IPS-15b (cell line): ENCODE results near the gene GAREM2.
A peak's percentile ranks its signal among the peaks of the same experiment; 100 is the strongest.

Experiments used
- H3K27me3 ChIP-seq: one replicate; pipeline ENCODE4 v1.6.1; 2013; ENCODE audit warnings: low read length; ENCODE audit not compliant: control insufficient read depth, insufficient read depth
- H3K36me3 ChIP-seq: one replicate; pipeline ENCODE4 v1.6.1; 2013; ENCODE audit warnings: low read length; ENCODE audit not compliant: control insufficient read depth, insufficient read depth
- H3K4me1 ChIP-seq: one replicate; pipeline ENCODE4 v1.6.1; 2013; ENCODE audit warnings: mild to moderate bottlenecking, low read length; ENCODE audit not compliant: control insufficient read depth, insufficient read depth
- H3K4me3 ChIP-seq: one replicate; pipeline ENCODE4 v1.5.1; 2013; ENCODE audit warnings: low read depth, low read length
- H3K9ac ChIP-seq: one replicate; pipeline ENCODE4 v1.6.1; 2013; ENCODE audit warnings: low read depth, mild to moderate bottlenecking, low read length
- H3K9me3 ChIP-seq: one replicate; pipeline ENCODE4 v1.6.1; 2013; ENCODE audit warnings: mild to moderate bottlenecking, low read length; ENCODE audit not compliant: control insufficient read depth, insufficient read depth

GAREM2 gene

GRCh38 chr2:26172871-26173775 lies at the start of gene GAREM2:
GAREM2 (plus strand) TSS chr2:26173088; CDS start chr2:26173221, 133 bp downstream.
- peaks cover 3% of the 10 kb centered on the region for H3K27me3 ChIP-seq
- no peak within 1 kb of the TSS for H3K9ac ChIP-seq
- H3K4me3 ChIP-seq: peak within 1 kb of the TSS; percentile 67
- no peaks in the 10 kb centered on the region for H3K36me3 ChIP-seq
- H3K4me1 ChIP-seq: peaks cover 4% of the 10 kb centered on the region
- H3K9me3 ChIP-seq: no peaks in the 10 kb centered on the region

GRCh38 chr2:26123426-26123825 lies 49.5 kb upstream of the GAREM2 start:
- no peaks in the 10 kb centered on the region for H3K4me1 ChIP-seq

GRCh38 chr2:26126074-26126473 lies 46.8 kb upstream of the GAREM2 start:
- Histone ChIP-seq H3K36me3 (peaks cover under 1% of the 10 kb centered on the region), H3K27me3 (no peaks in the 10 kb centered on the region)

More at GRCh38 chr2:26123426-26123825, 49.5 kb upstream of the GAREM2 start:
- Histone ChIP-seq H3K9me3 (no peaks in the 10 kb centered on the region), H3K27me3 (no peaks in the 10 kb centered on the region), H3K9ac (no peak overlapping the region), H3K36me3 (peaks cover 2% of the 10 kb centered on the region), H3K4me3 (no peak overlapping the region)

GRCh38 chr2:26128176-26128575 lies 44.7 kb upstream of the GAREM2 start:
- H3K4me3 ChIP-seq: no peak overlapping the region
- no peaks in the 10 kb centered on the region for H3K27me3 ChIP-seq
- no peaks in the 10 kb centered on the region for H3K36me3 ChIP-seq
- H3K4me1 ChIP-seq: no peaks in the 10 kb centered on the region
- H3K9ac ChIP-seq: no peak overlapping the region
- H3K9me3 ChIP-seq: no peaks in the 10 kb centered on the region

More at GRCh38 chr2:26126074-26126473, 46.8 kb upstream of the GAREM2 start:
- Histone ChIP-seq H3K4me1 (no peaks in the 10 kb centered on the region), H3K9me3 (no peaks in the 10 kb centered on the region), H3K9ac (no peak overlapping the region), H3K4me3 (no peak overlapping the region)

- Histone ChIP-seq H3K4me3 (no peak overlapping the region), H3K4me1 (no peaks in the 10 kb centered on the region), H3K27me3 (no peaks in the 10 kb centered on the region), H3K9ac (no peak overlapping the region), H3K36me3 (no peaks in the 10 kb centered on the region), H3K9me3 (no peaks in the 10 kb centered on the region)
These were observed 42.1 kb upstream of the GAREM2 start for GRCh38 chr2:26130763-26131162.

- H3K9ac ChIP-seq: no peak overlapping the region
- H3K27me3 ChIP-seq: no peaks in the 10 kb centered on the region
- no peak overlapping the region for H3K4me3 ChIP-seq
- no peaks in the 10 kb centered on the region for H3K4me1 ChIP-seq
- no peaks in the 10 kb centered on the region for H3K36me3 ChIP-seq
- H3K9me3 ChIP-seq: no peaks in the 10 kb centered on the region
These were observed 36.4 kb upstream of the GAREM2 start for GRCh38 chr2:26136451-26136850.

- H3K9ac ChIP-seq: no peak overlapping the region
- H3K9me3 ChIP-seq: no peaks in the 10 kb centered on the region
- no peaks in the 10 kb centered on the region for H3K36me3 ChIP-seq
- no peaks in the 10 kb centered on the region for H3K27me3 ChIP-seq
- no peaks in the 10 kb centered on the region for H3K4me1 ChIP-seq
- no peak overlapping the region for H3K4me3 ChIP-seq
These were observed 33.4 kb upstream of the GAREM2 start for GRCh38 chr2:26139269-26140183.

GRCh38 chr2:26141145-26141769 lies 31.6 kb upstream of the GAREM2 start:
- H3K9me3 ChIP-seq: no peaks in the 10 kb centered on the region
- no peaks in the 10 kb centered on the region for H3K4me1 ChIP-seq
- no peak overlapping the region for H3K9ac ChIP-seq
- H3K27me3 ChIP-seq: no peaks in the 10 kb centered on the region
- H3K4me3 ChIP-seq: no peak overlapping the region
- no peaks in the 10 kb centered on the region for H3K36me3 ChIP-seq

- Histone ChIP-seq H3K9ac (no peak overlapping the region), H3K4me1 (no peaks in the 10 kb centered on the region)
These were observed 28.9 kb upstream of the GAREM2 start for GRCh38 chr2:26144031-26144430.

GRCh38 chr2:26144953-26145680 lies 27.8 kb upstream of the GAREM2 start:
- H3K27me3 ChIP-seq: no peaks in the 10 kb centered on the region
- H3K4me1 ChIP-seq: no peaks in the 10 kb centered on the region
- no peaks in the 10 kb centered on the region for H3K36me3 ChIP-seq
- no peak overlapping the region for H3K4me3 ChIP-seq
- no peak overlapping the region for H3K9ac ChIP-seq
- H3K9me3 ChIP-seq: no peaks in the 10 kb centered on the region

More at GRCh38 chr2:26144031-26144430, 28.9 kb upstream of the GAREM2 start:
- Histone ChIP-seq H3K4me3 (no peak overlapping the region), H3K27me3 (no peaks in the 10 kb centered on the region), H3K9me3 (no peaks in the 10 kb centered on the region), H3K36me3 (no peaks in the 10 kb centered on the region)

GRCh38 chr2:26148501-26148900 lies 24.4 kb upstream of the GAREM2 start:
- Histone ChIP-seq H3K27me3 (no peaks in the 10 kb centered on the region), H3K9me3 (no peaks in the 10 kb centered on the region), H3K36me3 (no peaks in the 10 kb centered on the region), H3K4me1 (no peaks in the 10 kb centered on the region), H3K4me3 (no peak overlapping the region), H3K9ac (no peak overlapping the region)
